ENCODE measurements around the gene PATL2. TPM values are rescaled to one million over a fixed set of nuclear protein-coding genes. Genes with fewer than 3 reads are reported as not detected.
"Not testable (repeated sequence)": the region's sequence is repeated elsewhere in the genome, so short reads cannot be mapped to it uniquely, and the experiment has no call there.

PATL2 gene
- total RNA-seq, 1 donor = 19.2 TPM

GRCh38 chr15:44682809-44683682 lies 28.1 kb downstream of the PATL2 start:
- H3K9me3 ChIP-seq (ENCODE audit: low read depth, low read length); H3K4me3 ChIP-seq (ENCODE audit: low read length); H3K27me3 ChIP-seq (ENCODE audit: insufficient read depth, low read length): not testable (repeated sequence)
- H3K4me1 ChIP-seq (ENCODE audit: insufficient read depth, low read length) = peaks cover 63% of the 10 kb centered on the region

- Histone ChIP-seq H3K9me3 (ENCODE audit: low read depth, low read length) (no peaks in the 10 kb centered on the region), H3K27me3 (ENCODE audit: insufficient read depth, low read length) (no peaks in the 10 kb centered on the region), H3K4me3 (ENCODE audit: low read length) (no peak overlapping the region), H3K4me1 (ENCODE audit: insufficient read depth, low read length) (peaks cover 71% of the 10 kb centered on the region)
These were observed 28.9 kb downstream of the PATL2 start for GRCh38 chr15:44682211-44682610.

GRCh38 chr15:44676676-44677075 lies 34.4 kb downstream of the PATL2 start:
- H3K27me3 ChIP-seq (ENCODE audit: insufficient read depth, low read length) = no peaks in the 10 kb centered on the region
- H3K4me3 ChIP-seq (ENCODE audit: low read length) = no peak overlapping the region
- peaks cover 77% of the 10 kb centered on the region for H3K4me1 ChIP-seq (ENCODE audit: insufficient read depth, low read length)
- no peaks in the 10 kb centered on the region for H3K9me3 ChIP-seq (ENCODE audit: low read depth, low read length)

GRCh38 chr15:44675911-44676310 lies 35.2 kb downstream of the PATL2 start:
- Histone ChIP-seq H3K4me1 (ENCODE audit: insufficient read depth, low read length) (peaks cover 76% of the 10 kb centered on the region), H3K9me3 (ENCODE audit: low read depth, low read length) (no peaks in the 10 kb centered on the region), H3K4me3 (ENCODE audit: low read length) (no peak overlapping the region), H3K27me3 (ENCODE audit: insufficient read depth, low read length) (no peaks in the 10 kb centered on the region)

- no peaks in the 10 kb centered on the region for H3K27me3 ChIP-seq (ENCODE audit: insufficient read depth, low read length)
- no peaks in the 10 kb centered on the region for H3K9me3 ChIP-seq (ENCODE audit: low read depth, low read length)
- H3K4me1 ChIP-seq (ENCODE audit: insufficient read depth, low read length) = peaks cover 71% of the 10 kb centered on the region
- no peak overlapping the region for H3K4me3 ChIP-seq (ENCODE audit: low read length)
These were observed 37.5 kb downstream of the PATL2 start for GRCh38 chr15:44673639-44674038.

- Histone ChIP-seq H3K4me1 (ENCODE audit: insufficient read depth, low read length) (peaks cover 70% of the 10 kb centered on the region), H3K4me3 (ENCODE audit: low read length) (no peak overlapping the region), H3K27me3 (ENCODE audit: insufficient read depth, low read length) (no peaks in the 10 kb centered on the region), H3K9me3 (ENCODE audit: low read depth, low read length) (no peaks in the 10 kb centered on the region)
These were observed 40.8 kb downstream of the PATL2 start for GRCh38 chr15:44670087-44670950.

- H3K9me3 ChIP-seq (ENCODE audit: low read depth, low read length) = no peaks in the 10 kb centered on the region
- H3K4me1 ChIP-seq (ENCODE audit: insufficient read depth, low read length) = peaks cover 79% of the 10 kb centered on the region
- no peaks in the 10 kb centered on the region for H3K27me3 ChIP-seq (ENCODE audit: insufficient read depth, low read length)
- no peak overlapping the region for H3K4me3 ChIP-seq (ENCODE audit: low read length)
These were observed 42.2 kb downstream of the PATL2 start for GRCh38 chr15:44668921-44669320.

GRCh38 chr15:44667039-44667360 lies 44.1 kb downstream of the PATL2 start:
- peaks cover 80% of the 10 kb centered on the region for H3K4me1 ChIP-seq (ENCODE audit: insufficient read depth, low read length)
- no peaks in the 10 kb centered on the region for H3K27me3 ChIP-seq (ENCODE audit: insufficient read depth, low read length)
- no peak overlapping the region for H3K4me3 ChIP-seq (ENCODE audit: low read length)
- no peaks in the 10 kb centered on the region for H3K9me3 ChIP-seq (ENCODE audit: low read depth, low read length)

GRCh38 chr15:44666210-44667038 lies 44.7 kb downstream of the PATL2 start:
- peaks cover 79% of the 10 kb centered on the region for H3K4me1 ChIP-seq (ENCODE audit: insufficient read depth, low read length)
- H3K27me3 ChIP-seq (ENCODE audit: insufficient read depth, low read length) = no peaks in the 10 kb centered on the region
- no peak overlapping the region for H3K4me3 ChIP-seq (ENCODE audit: low read length)
- H3K9me3 ChIP-seq (ENCODE audit: low read depth, low read length) = no peaks in the 10 kb centered on the region

GRCh38 chr15:44663410-44664308 lies 47.5 kb downstream of the PATL2 start, which contains the start of gene SPG11:
SPG11 (minus strand) TSS chr15:44663662; CDS start chr15:44663647, 15 bp downstream.
- peaks cover 60% of the 10 kb centered on the region for H3K4me1 ChIP-seq (ENCODE audit: insufficient read depth, low read length)
- H3K9me3 ChIP-seq (ENCODE audit: low read depth, low read length) = no peaks in the 10 kb centered on the region
- H3K4me3 ChIP-seq (ENCODE audit: low read length) = peak within 1 kb of the TSS; percentile 87
- no peaks in the 10 kb centered on the region for H3K27me3 ChIP-seq (ENCODE audit: insufficient read depth, low read length)

GRCh38 chr15:44662478-44663409 lies 48.4 kb downstream of the PATL2 start:
- H3K4me3 ChIP-seq (ENCODE audit: low read length) = peak overlapping the region; percentile 87
- no peaks in the 10 kb centered on the region for H3K9me3 ChIP-seq (ENCODE audit: low read depth, low read length)
- peaks cover 51% of the 10 kb centered on the region for H3K4me1 ChIP-seq (ENCODE audit: insufficient read depth, low read length)
- H3K27me3 ChIP-seq (ENCODE audit: insufficient read depth, low read length) = no peaks in the 10 kb centered on the region

- Histone ChIP-seq H3K4me3 (ENCODE audit: low read length) (no peak overlapping the region), H3K27me3 (ENCODE audit: insufficient read depth, low read length) (no peaks in the 10 kb centered on the region), H3K9me3 (ENCODE audit: low read depth, low read length) (no peaks in the 10 kb centered on the region), H3K4me1 (ENCODE audit: insufficient read depth, low read length) (peaks cover 40% of the 10 kb centered on the region)
These were observed 49.5 kb downstream of the PATL2 start for GRCh38 chr15:44661576-44661975.

- Histone ChIP-seq H3K4me1 (ENCODE audit: insufficient read depth, low read length) (peaks cover 16% of the 10 kb centered on the region), H3K27me3 (ENCODE audit: insufficient read depth, low read length) (no peaks in the 10 kb centered on the region), H3K4me3 (ENCODE audit: low read length) (no peak overlapping the region), H3K9me3 (ENCODE audit: low read depth, low read length) (no peaks in the 10 kb centered on the region)
These were observed 52.1 kb downstream of the PATL2 start for GRCh38 chr15:44659056-44659455.
